Stimulated activated CD8-positive, alpha-beta memory T cell treated with anti-CD3 and anti-CD28 coated beads, Interleukin-4, amount 100 ng/mL, for 24 hours (primary cell): ENCODE data around the gene PAXIP1.
"Not testable (repeated sequence)": the region's sequence is repeated elsewhere in the genome, so short reads cannot be mapped to it uniquely, and the experiment has no call there.

ENCODE experiments used
- DNase-seq: peaks from one replicate; pipeline ENCODE4 v3.0.0-alpha.2; 2020; ENCODE audit warnings: low read depth

The PAXIP1 gene

DNA sequence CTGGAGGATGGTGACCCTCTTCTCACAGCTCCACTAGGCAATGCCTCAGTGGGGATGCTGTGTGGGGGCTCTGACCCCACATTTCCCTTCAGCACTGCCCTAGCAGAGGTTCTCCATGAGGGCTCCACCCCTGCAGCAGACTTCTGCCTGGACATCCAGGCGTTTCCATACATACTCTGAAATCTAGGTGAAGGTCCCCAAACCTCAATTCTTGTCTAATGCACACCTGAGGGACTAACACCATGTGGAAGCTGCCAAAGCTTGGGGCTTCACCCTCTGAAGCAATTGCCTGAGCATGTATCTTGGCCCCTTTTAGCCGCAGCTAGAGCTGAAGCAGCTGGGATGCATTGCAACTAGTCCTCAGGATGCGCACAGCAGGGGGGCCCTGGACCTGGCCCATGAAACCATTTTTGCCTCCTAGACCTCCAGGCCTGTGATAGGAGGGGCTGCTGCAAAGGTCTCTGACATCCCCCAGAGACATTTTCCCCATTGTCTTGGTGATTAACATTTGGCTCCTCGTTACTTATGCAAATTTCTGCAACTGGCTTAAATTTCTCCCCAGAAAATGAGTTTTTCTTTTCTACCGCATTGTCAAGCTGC lies 68.5 kb downstream of the PAXIP1 start:
- DNase-seq = not testable (repeated sequence)

DNA sequence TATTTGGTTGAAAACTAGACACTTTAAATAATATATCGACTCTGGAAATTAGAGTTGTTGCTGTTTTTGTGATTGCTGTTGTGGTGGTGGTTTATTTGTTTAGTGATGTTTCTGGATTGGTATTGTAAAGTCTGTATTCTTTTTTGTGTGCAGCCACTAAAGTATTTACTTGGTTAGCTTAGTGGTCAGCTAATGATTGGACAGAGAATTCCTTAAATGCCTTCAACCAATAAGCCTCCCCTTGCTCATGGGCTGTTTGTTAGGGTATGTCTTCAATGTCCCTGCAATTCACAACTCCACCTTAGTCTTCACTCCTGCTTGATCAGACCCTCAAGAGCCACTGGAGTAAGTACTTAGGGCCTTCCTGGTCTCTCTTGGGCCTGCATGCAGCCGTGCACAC lies 71.0 kb downstream of the PAXIP1 start:
- DNase-seq = no peak

DNA sequence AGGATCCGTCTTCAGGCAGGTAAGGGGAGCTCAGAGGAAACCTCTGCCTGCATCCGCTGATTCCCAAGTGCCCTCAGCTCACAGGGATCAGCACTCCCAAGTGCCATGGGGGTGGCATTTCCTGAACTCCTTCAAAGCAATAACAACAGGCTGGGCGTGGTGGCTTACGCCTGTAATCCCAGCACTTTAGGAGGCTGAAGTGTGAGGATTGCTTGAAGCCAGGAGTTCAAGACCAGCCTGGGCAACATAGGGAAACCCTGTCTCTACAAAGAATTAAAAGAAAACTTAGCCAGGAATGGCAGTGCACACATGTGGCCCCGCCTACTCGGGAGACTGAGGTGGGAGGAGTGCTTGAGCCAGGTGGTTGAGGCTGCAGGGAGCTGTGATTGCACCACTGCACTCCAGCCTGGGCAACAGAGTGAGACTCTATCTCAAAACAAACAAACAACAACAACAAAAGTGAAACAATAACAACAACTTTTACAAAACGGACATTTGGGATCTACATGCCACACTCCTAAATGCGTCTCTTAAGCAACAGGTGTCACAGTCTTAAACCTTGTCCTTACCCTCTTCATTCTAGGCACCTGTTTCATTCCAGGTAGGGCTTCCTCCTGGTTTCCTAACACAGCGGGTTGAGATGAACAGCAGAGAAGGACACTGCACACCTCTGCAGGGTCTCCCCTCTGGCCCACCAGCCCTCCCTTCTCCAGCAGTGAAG lies 73.8 kb downstream of the PAXIP1 start:
- no peak for DNase-seq

DNA sequence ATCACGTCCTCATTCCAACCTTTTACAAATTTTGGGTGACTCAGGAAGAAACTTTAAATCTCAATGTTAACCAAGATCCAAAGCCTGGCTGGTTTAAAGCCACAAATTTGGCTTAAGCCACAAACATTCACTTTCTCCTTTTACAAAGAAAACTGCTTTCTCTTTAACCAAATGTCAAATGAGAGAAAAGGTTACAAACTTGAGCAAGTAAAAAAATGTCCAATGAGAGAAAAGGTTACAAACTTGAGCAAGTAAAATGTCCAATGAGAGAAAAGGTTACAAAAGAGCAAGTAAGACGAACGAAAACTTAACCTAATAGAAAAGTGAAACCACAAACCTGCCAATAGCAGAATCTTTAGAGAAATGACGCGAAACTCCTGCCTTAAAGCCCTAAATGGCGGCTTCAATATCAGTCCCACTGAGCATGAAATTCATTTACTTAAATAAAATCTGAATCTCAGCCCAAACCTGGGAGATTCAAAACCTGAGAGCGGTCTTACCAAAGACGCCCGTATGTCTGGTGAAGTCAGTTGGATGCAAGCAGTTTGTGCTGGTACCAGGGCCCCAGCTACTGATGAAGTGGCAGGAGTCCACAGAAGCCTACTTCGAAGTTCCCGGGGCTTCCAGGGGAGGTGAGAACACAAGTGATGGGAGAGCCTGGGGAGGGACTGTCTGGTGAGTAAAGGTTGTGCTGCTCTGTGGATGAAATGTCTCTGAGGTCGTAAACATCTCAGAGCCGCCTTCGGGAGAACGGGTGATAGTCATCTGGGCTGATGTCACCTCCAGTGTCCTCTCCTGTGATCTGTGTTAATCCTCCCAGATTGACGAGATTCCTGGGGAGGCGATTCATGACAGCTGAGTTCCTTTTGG lies 74.6 kb downstream of the PAXIP1 start:
- DNase-seq = no peak

DNA sequence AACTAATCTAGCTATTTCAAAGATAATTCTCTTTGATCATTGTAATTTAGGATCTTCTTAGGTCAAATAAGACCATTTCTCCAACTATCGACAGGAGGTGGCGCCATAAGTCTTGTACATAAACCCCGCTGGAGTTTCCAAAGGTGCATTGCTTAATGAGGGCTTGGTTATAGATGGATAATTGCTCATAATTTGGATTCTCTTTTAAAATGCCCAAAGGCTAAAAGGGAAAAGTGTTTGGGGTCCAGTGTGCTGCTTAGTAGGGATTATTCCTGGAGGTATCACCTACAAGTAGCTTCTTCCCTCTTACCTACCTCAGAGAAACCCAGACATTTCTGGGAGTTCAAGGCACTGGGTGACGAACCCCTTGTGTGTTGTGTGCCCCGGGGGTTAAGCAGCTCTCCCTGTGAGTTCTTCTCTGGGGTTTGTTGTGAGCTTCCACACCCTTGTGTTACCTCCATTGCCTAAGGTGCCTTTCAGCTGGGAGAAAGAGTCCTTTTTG lies 75.2 kb downstream of the PAXIP1 start:
- DNase-seq = peak; percentile 56

DNA sequence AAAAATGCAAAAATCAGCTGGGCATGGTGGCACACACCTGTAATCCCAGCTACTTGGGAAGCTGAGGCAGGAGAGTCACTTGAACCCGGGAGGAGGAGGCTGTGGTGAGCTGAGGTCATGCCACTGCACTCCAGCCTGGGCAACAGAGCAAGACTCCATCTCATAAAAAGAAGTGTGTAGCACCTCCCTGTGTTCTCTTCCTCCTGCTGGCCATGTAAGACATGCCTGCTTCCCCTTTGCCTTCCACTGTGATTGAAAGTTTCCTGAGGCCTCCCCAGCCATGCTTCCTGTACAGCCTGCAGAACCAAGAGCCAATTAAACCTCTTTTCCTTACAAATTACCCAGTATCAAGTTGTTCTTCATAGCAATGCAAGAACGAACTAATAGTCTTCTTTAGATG lies 80.5 kb downstream of the PAXIP1 start:
- not testable (repeated sequence) for DNase-seq

DNA sequence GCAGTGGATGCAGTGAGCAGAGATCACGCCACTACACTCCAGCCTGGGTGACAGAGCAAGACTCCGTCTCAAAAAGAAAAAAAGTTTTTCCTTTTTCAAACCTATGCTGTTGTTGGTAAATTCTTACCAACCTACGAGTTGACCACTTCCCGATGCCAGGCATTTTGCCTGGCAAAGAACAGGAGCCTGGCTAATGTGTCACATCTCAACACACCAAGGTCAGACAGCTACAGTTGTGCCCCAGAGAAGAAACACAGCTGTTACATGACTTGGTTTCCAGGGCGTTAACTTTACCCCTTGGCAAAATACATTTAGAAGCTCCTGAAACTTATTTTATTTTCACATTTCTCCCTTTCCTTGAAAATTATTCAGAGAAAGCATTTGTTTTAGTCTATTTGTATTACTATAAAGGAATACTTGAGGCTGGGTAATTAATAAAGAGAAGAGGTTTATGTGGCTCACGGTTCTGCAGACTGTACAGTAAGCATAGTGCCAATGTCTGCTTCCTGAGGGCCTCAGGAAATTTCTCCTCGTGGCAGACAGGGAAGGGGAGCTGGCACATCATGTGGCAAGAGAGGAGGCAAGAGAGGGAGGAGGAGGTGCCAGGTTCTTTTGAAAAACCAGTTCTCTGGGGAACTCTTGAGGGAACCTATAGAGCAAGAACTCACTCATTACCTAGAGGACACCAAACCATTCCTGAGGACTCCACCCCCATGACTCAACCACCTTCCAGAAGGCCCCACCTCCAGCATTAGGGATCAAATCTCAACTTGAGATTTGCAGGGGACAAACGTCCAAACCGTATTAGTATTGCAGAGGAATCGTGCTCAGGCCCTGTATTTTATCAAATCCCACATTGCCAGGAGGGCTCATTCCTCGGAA lies 83.3 kb downstream of the PAXIP1 start:
- DNase-seq = no peak

DNA sequence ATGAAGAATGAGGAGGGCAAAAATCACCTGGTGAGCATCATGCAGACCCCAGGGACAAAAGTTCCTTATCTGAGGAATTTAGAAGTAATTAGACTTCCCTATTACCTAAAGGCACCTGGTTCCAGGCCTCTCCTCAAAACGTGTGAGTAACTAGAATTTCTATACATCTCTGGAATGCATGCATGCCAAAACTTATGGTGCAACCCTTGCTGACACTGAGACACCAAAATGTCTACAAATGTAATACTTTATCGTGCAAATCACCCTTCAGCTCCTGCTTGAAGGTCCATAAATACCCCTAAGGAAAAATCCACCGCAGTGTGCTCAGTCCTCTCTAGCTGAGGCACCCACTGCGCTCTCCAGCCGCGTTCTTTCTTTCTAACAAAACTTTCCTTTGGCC lies 84.2 kb downstream of the PAXIP1 start:
- DNase-seq = no peak

DNA sequence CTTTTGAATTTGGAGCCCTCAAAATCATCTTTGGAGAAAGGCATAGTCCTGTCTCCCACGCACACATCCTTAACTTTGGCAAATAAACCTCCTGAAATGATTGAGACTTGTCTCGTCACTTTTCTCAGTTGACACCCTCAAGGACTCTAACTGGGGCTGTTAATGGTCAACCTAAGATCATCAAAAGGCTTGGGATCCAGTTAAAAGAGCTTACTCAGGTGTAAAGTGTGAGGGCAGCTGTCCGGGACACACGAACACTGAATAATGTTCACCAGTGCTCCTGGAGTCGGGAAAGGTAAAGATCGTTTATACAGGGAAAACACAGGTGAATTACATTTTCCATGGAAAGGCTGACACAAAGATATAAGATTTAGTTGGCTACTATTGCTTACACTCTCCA lies 84.7 kb downstream of the PAXIP1 start:
- DNase-seq = no peak

DNA sequence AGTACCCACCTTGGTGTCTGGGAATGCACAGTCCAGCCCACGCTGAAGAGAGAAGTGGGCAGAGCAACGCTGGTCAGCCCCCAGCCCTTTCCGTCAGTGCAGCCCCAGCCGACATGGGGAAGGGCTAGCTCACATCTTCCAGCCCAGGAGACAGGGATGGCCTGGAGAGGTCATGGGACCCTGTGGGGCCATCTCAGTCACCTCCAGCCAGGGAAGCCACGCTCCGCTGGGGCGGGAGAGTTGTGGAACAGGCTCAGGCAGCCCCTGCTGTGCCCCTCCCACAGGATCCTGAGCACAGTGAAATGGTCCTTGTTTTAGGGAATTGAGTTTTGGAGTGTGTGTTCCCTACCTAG lies 85.1 kb downstream of the PAXIP1 start:
- DNase-seq = no peak

DNA sequence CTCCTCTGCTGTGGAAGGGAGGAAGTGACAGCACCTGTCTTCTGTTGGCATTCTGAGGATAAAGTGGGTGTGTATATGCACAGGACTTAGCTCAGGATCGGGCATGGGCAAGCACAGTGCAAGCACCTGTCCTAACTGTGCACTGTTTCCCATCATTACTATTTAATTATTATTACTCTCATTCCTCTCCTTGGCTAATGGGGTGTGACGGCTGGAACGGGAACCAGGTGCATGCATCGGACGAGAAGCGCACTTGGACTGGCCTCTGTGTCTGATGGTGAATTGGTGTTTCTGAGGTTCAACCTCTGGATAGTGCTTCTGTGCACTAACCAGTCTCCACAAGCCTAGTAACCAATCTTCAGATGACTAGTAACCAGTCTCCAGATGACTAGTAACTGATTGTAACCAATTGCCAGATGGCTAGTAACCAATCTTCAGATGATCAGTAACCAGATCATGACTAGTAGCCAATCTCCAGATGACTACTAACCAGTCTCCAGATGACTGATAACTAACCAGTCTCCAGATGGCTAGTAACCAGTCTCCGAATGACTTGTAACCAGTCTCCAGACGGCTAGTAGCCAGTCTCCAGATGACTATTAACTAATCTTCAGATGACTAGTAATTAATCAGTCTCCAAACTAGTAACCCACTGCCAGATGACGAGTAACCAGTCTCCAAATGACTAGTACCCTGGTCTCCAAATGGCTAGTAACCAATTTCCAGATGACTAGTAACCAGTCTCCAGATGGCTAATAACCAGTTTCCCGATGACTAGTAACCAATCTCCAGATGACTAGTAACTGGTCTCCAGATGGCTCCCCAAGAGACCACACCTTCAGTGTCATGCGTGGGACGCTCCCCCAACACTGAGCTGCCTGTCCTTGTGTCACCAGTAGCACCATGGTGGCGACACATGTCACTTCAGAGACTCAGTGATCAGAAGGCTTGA lies 85.8 kb downstream of the PAXIP1 start:
- no peak for DNase-seq

DNA sequence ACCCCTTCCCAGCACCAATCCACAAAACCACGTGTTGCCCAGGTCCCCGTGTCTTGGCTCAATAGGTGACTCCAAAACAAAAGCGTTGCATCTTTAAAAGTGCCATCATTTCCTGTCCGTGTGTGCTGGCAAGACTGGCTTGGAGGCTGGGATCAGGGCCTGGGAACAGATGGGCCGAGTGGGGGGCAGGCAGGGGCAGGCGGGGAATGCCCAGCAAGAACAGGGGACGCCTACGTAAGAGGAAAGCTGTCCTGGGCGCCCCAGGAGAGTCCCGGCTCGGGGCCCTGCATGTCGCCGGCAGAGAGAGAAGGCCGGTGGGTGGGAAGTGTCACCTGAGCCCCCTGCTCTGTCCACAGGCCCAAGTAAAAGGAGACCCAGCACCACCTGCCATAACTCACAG lies 86.5 kb downstream of the PAXIP1 start:
- DNase-seq = no peak

DNA sequence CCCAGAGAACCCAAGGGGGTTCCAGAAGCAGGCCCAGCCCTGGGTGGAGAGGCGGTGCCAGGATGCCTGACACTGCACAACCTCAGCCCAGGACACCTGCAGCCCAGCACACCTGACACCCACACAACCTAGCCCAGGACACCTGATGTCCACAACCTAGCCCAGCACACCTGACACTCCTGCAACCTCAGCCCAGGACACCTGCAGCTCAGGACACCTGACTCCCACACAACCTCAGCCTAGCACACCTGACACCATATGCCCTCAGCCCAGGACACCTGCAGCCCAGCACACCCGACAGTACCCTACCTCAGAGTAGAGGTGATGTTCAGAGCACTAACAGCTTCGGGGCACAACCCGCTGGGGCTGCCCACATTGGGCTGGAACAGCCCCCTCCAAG lies 87.3 kb downstream of the PAXIP1 start:
- no peak for DNase-seq

DNA sequence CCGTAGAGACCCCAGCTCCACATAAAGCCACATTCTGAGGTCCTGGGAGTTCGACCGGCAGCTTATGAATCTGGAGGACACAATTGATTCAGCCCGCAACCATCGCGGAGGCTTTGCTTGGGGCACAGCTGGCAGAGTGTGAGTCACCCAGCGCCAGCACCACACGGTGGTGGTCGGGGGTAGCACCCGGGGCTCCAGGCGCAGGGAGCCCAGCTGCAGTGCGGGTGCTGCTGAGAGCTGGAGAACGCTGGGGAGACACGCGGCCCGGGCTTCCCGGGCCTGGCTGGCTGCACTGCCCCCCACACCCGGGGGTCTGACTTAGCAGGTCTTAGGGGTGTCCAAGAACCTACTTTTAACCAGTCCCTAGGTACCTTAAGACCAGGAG lies 87.9 kb downstream of the PAXIP1 start:
- no peak for DNase-seq

DNA sequence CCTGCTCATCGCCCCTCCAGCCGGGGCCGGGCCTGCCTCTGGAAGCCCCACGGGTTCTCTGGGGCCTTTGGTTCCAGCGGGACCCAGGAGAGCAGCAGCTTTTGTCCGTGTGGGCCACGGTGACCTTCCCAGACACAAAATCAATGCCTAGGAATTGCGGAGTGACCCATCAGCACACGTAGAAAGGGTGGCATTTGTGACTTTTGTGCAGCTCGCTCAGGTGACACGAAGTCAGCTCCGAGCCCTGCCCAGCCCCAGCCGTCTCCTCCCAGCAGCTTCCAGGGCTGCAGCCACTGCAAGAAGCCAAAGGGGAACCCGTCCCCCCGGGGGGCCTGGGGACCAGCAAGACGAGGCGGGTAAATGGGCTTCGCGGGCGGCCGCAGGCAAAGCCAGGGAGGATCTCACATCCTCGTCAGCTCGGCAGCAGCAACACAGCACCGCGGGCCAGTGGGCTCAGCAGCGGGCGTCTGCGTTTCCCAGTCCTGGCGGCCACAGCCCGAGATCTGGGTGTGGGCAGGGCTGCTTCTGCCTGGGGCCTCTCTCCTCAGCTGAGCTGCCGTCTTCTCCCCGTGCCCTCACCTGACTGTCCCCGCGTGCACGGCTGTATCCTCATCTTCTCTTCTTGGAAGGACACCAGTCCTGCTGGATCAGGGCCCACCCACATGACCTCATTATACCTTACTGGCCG lies 88.5 kb downstream of the PAXIP1 start:
- DNase-seq = no peak

DNA sequence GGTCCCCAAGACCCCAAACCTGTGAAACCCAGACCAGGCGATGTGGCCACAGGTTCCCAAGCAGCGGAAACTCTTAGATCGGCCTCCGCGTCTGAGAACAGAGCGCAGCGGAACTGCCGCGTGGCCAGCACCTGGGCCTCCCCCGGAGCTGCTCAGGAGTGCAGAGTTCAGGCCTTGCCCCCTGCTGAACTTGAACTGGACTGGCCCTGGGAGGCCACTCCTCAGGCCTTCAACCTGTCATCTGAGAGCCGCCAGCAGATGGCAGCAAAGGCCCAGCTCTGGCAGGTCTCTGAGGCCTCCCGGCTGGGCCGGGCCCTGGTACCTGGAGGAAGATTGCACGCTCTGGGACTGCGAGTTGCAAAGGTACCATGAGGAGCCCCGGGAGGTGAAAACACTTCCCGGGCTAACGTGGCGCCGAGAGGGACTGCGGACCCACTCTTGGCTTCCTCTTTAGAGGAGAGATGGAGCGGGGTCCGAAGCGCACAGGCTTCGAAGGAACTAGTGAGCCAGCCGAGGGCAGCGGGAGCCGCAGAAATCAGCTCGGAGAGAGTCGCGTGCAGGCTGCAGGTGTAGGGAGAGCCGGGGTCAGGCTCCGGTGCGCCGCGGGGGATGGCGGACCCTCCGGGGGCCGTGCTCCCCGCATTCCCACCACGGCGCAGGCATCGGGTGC lies 89.2 kb downstream of the PAXIP1 start:
- DNase-seq = peak; percentile 87

DNA sequence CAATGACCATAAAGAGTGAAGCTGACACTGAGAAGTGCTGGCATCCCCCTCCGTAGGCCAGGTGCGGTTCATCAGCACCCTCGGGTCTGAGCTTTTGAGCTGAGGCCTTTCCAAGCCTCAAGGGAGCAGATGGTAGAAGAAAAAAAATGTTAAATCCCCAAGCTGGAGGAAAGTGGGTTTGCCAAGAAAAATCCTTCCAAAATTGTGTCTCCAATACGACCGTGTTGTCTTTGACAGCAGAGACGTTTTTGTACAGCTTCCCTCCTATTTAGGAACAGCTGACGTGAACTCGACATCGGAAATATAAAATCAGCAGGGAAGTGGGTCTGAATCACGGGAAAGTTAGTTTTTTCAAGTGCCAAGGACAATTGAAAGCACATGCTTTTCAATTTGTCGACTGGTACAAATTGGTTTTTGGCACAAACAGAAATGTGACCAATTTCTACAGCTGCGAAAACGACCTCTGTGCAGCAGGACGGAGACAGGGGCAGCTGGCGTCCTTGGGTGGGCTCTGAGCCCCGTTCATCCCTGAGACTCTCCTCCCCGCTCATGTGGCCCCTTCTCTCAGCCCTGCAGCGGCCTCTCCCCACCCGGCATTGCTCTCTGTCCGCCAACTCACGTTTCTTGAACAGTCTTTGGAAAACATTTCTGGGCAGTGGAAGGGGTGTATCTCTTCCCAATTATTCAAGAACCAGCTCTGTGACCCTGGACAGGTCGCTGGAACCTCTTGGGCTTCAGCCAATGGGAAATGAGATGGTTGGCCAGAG lies 89.9 kb downstream of the PAXIP1 start:
- no peak for DNase-seq

DNA sequence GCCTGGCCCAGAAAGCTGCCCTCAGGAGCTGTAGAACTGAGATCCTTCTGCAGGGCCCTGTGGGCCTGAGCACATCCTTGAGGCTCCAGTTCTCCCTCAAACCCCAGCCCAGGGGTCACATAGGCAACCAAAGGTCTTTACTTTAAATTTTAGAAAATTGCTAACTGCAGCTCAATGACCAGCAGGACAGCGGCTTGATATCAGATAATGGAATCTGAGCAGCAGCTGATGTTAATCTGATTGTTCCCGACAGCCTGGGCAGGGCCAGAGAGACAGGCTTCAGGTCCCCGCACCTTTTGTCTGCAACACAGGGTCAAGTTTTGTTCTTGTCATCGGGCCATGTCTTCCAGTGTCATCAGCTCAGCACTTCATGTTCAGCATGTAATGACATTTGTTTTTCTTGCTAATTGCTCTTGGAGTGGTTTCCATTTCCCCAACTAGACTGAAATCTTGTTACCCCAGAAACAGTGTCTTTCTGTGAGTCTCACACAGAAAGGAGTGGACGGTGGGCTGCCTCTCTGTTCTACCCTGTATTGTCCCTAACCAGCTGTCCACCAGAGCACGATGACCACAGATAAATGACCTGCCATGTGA lies 91.0 kb downstream of the PAXIP1 start:
- no peak for DNase-seq

DNA sequence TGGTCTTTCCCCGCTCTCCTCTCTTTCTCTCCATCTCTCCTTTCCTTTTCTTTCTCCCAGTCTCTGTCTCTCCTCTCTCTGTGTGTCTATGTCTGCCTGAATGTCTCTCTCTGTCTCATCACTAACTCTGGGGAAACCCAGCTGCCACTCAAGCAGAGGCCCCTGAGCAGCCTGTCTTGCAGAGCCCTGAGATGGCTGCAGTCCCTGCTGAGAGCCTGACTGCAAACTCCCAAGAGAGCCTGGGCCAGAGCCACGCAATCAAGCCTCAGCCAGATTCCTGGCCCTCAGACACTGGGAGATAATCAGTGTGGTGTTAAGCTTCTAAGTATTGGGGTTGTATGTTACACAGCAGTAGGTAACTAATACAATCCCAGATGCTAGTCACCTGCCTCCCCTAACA lies 91.5 kb downstream of the PAXIP1 start:
- DNase-seq = no peak
